HG03103 (cell line): ENCODE data around the gene FBXW2.
"Not testable (repeated sequence)": the region's sequence is repeated elsewhere in the genome, so short reads cannot be mapped to it uniquely, and the experiment has no call there.

Source experiments
- ATAC-seq: cut with Tn5 transposase; IDR thresholded peaks from one replicate; pipeline ENCODE4 v1.9.1; 2021; ENCODE audit warnings: low read depth; ENCODE audit not compliant: unreplicated experiment

FBXW2 gene

DNA sequence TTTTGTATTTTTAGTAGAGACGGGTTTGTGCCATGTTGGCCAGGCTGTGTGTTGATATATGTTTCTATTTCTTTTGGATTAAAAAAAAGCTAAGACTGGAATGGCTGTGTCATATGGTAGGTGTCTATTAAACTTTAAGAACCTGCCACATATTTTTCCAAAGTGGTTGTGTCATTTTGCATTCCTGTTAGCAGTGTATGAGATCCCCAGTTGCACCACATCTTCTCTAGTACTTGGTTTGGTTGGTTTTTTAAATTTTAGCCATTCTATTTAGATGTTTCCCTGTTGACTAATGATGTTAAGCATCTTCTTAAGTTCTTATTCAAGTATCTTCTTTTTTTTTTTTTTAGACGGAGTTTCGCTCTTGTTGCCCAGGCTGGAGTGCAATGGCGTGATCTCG, 42.8 kb downstream of the FBXW2 start:
- no peak for ATAC-seq

DNA sequence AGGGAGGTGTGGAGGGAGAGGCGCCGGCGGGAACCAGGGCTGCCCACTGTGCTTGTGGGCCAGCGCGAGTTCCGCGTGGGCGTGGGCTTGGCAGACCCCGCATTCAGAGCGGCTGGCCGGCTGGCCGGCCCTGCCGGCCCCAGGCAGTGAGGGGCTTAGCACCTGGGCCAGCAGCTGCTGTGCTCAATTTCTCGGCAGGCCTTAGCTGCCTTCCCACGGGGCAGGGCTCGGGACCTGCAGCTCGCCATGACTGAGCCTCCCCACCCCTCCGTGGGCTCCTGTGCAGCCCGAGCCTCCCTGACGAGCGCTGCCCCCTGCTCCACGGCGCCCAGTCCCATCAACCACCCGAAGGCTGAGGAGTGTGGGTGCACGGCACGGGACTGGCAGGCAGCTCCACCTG, 46.9 kb downstream of the FBXW2 start:
- ATAC-seq = not testable (repeated sequence)

DNA sequence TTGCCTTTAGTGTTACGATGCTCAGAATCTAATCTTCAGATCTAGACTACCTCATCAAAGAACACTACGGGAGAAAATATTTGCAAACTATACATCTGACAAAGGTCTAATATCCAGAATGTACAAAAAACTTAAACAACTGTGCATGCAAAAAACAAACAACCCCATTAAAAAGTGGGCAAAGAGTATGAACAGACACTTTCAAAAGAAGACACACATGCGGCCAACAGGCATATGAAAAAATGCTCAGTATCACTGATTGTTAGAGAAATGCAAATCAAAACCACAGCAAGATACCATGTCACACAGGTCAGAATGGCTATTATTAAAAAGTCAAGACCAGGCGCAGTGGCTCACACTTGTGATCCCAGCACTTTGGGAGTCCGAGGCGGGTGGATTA, 47.9 kb downstream of the FBXW2 start:
- no peak for ATAC-seq

DNA sequence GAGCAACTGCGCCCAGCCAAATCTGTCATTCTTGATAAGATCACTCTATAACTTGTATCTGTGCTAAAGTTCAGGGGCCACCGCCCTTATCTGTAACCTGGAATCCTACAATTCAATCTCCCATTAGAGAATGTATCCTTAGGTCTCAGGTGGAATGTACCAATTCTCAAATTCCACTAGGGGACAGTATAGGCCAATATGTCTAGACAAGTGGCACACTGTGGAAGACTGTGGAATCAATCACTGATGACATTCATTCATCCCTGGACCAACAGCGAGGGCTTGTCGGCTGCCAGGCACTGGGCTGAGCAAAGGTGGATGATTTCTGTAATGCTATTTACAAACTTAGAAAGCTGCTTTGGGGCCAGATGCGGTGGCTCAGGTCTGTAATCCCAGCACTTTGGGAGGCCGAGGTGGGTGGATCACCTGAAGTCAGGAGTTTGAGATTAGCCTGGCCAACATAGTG, 50.2 kb downstream of the FBXW2 start:
- ATAC-seq = no peak

- no peak for ATAC-seq
Measured at GRCh38 chr9:120741701-120742100, 51.5 kb downstream of the FBXW2 start.

- no peak for ATAC-seq
Measured at GRCh38 chr9:120741191-120741590, 52.0 kb downstream of the FBXW2 start.

DNA sequence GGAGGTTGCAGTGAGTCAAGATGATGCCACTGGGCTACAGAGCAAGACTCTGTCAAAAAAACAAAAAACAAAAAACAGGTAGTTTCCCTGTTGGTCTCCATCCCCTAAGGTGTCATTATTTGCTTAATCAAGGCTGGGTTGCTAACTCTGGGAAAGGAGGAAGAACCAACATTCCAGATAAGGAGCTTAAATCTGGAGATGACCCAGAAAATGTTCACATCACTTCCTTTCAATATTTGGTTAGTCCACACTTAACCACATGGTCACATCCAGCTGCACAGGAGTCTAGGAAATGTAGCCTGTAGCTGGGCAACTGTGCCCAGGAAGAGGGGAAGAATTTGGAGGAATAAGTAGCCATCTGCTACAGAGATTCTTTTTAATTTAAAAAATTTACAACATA, 53.1 kb downstream of the FBXW2 start:
- ATAC-seq = no peak

GRCh38 chr9:120737416-120738165, 55.6 kb downstream of the FBXW2 start:
- ATAC-seq = no peak

DNA sequence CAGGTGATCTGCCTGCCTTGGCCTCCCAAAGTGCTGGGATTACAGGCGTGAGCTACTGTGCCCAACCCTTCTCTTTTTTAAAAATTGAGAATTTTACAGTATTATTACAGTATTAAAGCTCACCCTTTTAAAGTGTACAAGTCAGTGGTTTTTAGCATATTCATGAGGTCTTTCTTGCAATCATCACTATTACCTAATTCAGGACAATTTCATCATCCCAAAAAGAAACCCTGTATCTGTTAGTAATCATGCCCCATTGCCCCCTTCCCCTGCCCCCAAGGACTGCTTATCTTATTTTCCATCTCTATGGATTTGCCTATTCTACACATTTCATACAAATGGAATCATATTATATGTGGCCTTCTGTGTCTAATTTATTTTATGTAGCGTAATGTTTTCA, 56.3 kb downstream of the FBXW2 start:
- ATAC-seq = no peak

DNA sequence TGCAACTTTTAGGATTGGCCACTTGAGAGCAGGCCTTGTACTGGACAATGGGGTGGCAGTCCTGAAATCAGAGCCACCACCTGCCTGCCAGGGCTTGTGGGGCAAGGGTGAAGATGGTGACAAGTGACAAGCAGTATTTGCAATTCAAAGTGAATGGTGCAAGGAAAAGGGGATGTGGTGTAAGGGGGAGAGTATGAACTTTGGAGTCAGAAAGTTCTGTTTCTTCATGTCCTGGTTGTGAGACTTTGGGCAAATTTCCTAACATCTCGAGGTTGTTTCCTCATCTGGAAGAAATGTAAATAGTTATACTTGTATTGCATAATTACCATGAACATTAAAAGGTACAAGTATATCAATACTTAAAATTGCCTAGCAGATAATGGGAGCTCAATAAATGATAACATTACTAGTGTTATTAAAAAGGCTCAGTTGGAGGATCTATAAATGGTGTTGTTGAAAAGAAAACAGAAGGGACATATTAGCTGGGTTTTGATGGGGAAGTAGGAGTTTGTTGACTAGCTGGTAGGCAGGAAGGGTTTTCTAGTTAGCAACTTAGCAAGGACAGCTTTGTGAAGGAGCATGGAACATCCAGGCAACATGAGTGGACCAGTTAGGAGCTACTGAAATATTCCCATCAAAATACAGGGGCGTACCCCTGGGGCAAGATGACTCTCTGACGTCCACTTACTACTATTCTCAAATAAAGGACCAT, 57.6 kb downstream of the FBXW2 start:
- no peak for ATAC-seq

DNA sequence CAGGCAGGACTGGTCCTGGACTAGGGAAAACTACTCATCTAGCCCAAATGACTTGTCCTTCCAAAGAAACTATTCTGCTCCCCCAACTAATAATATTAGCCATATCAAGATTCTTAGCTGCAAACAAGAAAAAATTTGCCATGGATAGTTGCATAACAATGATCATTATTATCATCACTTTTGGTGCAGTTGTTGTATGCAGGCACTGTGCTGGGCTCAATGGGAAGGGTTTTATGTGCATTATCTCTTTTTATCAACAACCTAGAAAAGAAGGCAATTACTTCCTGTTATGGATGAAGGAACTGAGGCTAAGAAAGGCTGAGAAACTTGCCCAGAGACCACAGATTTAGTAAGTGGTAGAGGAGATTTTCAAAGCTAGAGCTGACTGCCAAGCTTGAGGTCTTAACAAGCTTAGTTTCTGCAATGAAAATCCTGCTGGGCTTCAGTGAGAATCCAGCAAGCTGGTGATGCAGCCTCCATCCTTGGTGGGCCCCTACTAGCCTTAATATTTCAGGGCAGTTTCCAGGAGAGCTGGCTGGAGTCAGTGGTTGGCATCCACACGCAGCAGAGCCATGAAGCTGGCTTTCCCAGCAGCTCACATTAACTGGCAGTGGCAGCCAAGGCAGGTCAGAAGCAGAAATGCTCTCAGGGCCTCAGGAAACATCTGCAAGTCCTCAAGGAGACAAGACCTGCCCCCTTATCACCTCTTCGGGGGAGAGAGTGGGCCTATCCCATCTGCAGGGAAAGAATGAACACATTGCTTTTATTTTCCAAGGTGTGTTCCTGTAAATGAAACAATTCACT, 58.4 kb downstream of the FBXW2 start:
- no peak for ATAC-seq

DNA sequence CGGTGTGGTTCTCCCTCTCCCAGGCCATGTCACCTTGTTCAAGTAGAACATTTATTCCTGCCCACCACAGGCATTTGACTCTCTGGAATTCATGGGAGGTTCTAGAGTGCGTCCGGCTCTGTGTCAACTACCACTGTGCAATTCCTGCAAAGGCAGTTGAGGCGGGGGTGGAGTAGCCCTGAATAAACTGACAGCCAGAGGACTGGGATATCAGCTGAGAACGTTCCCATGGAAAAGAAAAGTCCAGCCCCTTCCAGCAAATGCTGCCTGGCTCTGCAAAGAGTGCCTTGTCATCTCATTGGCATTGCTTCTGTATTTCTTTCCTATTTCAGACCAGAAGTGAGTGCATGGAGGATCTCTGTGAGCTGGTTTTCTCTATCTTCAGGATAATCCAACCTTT, 60.0 kb downstream of the FBXW2 start:
- ATAC-seq = no peak

GRCh38 chr9:120730654-120731514, 62.3 kb downstream of the FBXW2 start:
- no peak for ATAC-seq

DNA sequence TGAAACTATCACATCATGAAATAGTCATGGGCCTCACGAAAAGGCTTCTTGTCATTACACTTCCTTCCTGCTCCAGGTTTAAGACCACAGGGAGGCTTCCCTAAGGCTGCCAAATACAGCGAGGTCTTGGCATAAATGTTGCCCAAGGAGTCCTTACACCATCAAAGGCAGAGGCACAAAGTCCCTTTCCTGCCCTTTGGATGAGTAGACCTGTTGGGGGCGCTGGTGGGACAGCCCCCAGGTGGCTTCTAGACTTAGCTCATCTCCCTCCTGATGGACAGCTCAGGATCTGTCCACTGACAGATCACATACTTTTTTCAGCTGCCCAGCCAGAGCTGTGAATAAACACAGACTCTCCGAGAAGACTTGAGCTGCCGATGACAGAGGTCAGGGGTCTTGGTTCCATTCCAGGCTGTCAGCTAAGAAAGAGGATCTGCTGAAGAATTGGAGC, 63.4 kb downstream of the FBXW2 start:
- ATAC-seq = no peak

GRCh38 chr9:120726484-120726883, 66.7 kb downstream of the FBXW2 start:
- no peak for ATAC-seq

DNA sequence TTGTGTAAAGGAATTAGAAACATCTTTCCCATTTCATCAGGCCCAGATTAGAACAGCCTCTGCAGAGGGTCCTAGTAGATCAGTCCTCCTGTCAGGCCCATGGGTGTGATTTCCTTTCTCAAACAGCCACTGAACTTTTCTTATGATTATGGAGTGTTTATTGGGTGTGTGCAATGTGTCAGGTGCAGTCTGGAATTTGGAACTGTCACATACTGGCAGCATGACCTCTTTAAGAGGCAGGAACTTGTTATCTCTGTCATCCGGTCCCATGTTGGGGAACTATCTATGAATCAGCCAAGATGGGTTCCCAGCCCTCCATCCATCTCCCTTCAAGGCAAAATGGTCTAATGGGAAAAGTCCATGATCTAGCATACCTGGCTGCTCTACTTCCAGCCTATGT, 67.3 kb downstream of the FBXW2 start:
- no peak for ATAC-seq

- ATAC-seq = no peak
Measured at GRCh38 chr9:120724757-120725400, 68.3 kb downstream of the FBXW2 start.

DNA sequence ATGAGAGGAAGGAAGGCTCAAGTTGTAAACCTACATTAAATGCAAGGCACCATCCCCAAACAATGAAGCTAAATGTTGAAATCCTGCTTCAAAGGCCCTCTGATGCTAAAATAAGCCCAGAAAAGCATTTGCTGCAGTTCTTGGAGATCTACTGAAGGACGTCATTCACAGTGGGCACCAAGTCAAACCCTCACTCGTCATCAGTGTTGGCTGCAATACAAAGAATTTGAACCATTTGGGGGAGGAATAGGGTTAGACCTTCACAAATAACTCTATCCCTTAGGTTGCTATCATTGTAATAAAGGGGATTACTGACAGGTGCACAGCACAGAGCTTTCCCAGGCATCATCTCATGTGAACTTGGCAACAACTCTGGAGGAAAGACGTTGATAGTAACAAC, 69.7 kb downstream of the FBXW2 start:
- no peak for ATAC-seq

DNA sequence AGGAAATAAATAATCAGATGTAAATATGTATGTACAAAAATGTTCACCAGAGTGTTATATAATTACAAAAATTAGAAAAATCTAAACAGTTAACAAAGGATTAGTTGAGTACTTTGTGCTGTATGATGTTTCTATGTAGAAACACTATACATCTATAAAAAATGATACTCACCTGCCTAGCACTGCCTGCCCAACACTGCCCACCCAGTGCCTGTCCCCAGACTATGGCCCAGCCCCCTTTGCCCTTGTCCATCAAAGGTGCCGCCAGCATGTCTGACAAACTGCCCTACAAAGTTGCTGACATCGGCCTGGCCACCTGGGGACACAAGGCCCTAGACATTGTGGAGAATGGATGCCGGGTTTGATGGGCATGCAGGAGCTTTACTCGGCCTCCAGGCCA, 72.8 kb downstream of the FBXW2 start:
- no peak for ATAC-seq

GRCh38 chr9:120718316-120718715, 74.9 kb downstream of the FBXW2 start:
- ATAC-seq = no peak
